GM12864 (cell line): Measurements from ENCODE around the gene ATP1A4.

Experiments
- DNase-seq: peaks from one replicate; pipeline ENCODE4 v3.0.0-alpha.2; 2011; ENCODE audit warnings: low read depth
- H3K4me3 ChIP-seq: 2 replicates; pipeline ENCODE4 v1.5.1; 2011; ENCODE audit warnings: mild to moderate bottlenecking, low read depth, low read length, control low read depth
- TF ChIP-seq, protein P1 (sequence below): IDR thresholded peaks from 2 replicates; pipeline ENCODE4 v1.5.1; 2011; ENCODE audit warnings: low read depth, mild to moderate bottlenecking, moderate library complexity, low read length, control low read depth, inconsistent platforms; ENCODE audit errors: missing control alignments

ATP1A4 gene

DNA sequence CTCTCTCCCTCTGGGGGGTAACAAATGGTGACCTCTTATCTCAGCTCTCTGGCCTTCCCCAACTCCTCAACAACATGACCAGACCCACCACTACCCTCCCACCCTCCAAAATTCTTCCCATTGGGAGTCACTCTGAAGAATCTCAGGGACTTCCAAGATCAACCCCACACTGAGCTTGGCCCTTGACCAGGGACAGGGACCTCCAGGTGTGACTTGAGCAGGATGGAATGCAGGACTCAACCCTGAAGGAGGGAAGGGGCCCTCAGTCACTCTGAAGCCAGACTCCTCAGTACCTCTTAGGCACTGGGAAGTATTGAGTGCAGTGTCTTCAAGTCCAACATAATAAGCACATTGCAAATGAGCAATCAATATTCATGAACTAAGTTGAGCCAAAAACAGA is 40.8 kb downstream of the ATP1A4 start:
- no peak overlapping the region for H3K4me3 ChIP-seq
- DNase-seq = no peak
- TF ChIP-seq, protein P1, sequence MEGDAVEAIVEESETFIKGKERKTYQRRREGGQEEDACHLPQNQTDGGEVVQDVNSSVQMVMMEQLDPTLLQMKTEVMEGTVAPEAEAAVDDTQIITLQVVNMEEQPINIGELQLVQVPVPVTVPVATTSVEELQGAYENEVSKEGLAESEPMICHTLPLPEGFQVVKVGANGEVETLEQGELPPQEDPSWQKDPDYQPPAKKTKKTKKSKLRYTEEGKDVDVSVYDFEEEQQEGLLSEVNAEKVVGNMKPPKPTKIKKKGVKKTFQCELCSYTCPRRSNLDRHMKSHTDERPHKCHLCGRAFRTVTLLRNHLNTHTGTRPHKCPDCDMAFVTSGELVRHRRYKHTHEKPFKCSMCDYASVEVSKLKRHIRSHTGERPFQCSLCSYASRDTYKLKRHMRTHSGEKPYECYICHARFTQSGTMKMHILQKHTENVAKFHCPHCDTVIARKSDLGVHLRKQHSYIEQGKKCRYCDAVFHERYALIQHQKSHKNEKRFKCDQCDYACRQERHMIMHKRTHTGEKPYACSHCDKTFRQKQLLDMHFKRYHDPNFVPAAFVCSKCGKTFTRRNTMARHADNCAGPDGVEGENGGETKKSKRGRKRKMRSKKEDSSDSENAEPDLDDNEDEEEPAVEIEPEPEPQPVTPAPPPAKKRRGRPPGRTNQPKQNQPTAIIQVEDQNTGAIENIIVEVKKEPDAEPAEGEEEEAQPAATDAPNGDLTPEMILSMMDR = no peak

DNA sequence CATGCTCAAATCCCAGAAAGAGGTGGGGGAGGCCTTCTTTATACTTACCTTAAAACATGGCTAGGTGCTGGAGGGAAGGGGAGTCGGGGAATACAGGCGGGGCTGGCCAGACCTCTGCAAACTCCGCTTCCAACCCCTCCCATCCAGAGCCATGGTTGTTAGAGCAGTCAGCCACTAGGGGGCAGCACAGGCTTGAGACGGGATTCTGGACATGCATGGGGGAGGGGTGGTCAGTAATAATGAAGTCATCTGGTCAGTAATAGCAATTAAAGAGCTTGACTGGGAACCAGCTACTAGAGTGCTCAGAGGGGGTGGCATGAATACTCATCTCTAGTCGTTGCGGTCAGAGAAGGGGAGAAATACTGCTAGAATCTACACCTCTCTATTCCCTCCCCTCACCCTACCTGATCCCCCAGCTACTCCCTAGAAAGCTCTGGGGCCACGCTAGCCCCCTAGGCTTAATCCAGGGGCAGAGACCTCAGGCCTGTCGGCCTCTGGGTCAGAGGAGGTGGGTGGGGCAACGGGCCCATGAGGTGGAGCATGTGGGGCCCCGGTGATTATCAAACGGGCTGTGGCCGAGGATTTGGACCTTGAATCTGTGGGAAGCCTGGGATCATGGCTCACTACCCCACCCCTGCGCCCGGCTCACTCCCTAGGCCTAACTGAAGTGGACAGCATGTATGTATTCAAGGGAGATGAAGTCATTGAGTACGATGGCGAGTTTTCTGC is 41.9 kb downstream of the ATP1A4 start:
- H3K4me3 ChIP-seq = no peak overlapping the region
- TF ChIP-seq, protein P1 = peak; percentile 90
- peak; percentile 50 for DNase-seq

DNA sequence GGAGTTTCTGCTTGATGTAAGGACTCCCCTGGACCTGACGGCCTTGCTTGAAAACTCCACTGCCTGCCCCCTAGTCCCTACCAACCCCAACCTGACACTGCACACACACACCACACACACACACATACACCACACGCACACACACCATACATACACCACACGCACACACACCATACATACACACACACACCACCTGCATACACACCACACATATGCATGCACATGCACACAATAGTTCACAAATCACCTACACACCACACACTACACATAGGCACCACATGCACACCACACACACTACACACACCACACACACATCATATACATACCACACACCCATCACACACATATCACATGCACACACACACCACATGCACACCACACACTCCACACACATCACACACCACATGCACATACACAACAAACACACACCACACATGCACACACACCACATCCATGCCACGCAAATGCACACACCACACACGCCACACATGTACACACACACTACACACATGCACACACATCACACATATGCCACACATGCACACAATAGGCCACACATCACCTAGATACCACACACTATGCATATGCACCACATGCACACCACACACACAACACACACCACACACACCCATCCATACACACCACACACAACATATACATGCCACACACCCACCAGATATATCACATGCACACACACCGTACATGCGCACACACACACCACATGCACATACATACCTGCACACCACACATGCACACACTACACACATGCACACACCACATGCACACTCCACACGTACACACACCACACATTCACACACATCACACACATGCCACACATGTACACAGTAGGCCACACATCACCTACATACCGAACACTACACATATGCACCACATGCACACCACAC is 42.7 kb downstream of the ATP1A4 start:
- no peak overlapping the region for H3K4me3 ChIP-seq
- TF ChIP-seq, protein P1 = no peak
- no peak for DNase-seq

DNA sequence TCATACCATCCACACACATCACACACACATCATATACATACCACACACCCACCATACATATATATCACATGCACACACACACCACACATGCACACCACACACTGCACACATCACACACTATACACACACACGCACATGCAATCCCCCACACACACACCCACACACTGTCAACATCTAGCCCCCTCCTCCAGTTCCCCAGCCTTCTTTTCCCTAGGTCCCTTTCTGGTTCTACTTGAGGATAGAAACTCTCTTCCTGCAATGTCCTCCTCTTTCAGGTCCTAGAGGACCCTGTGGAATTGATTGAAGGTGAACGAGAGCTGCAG is 43.3 kb downstream of the ATP1A4 start:
- TF ChIP-seq, protein P1 = no peak
- no peak for DNase-seq
- no peak overlapping the region for H3K4me3 ChIP-seq

DNA sequence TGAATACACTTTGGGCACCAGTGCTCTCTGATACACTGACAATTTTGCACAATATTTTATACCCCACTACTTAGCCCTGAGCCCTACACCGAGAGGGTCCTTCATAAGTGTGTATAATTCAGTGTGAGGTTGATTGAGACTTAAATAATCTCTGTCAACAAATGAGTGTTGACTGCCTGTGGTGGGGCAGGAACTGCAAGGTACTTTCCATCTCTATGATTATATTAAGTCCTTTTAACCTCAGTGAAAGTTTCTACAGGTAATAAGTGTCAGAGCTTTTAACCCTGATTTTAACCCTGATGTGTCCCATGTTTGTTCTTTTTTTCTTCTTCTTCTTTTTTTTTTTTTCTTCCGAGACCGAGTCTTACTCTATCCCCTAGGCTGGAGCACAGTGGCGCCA is 44.7 kb downstream of the ATP1A4 start:
- H3K4me3 ChIP-seq = no peak overlapping the region
- no peak for DNase-seq
- TF ChIP-seq, protein P1 = no peak

DNA sequence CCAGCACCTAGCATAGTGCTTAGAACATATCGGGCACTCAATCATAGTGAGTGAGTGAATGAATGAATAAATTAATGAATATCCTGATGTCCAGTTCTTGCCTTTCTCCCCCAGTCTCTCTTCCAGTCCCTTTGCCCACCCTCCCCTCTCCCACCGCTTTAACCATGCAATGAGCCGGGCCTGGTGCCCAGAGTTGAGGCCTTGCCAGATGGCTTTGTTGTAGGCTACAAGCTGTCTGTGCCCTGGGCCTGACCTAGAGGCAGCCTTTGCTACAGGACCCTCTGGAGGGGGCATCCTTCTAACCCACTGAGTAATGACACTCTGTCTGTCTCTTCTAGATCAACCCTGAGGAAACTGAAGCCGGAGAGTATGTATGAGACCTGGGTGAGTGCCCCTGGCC is 45.8 kb downstream of the ATP1A4 start:
- DNase-seq = no peak
- TF ChIP-seq, protein P1 = no peak
- no peak overlapping the region for H3K4me3 ChIP-seq
